ENCODE results near the gene COA8. TPM values are rescaled to one million over a fixed set of nuclear protein-coding genes. Genes with fewer than 3 reads are reported as not detected.

Gene COA8
- total and polyA plus RNA-seq, 2 of the 13 experiments (the other 11 are each of a cell fraction or from before 2014, with no cell fraction given) = 10.9 to 25.1 TPM

DNA sequence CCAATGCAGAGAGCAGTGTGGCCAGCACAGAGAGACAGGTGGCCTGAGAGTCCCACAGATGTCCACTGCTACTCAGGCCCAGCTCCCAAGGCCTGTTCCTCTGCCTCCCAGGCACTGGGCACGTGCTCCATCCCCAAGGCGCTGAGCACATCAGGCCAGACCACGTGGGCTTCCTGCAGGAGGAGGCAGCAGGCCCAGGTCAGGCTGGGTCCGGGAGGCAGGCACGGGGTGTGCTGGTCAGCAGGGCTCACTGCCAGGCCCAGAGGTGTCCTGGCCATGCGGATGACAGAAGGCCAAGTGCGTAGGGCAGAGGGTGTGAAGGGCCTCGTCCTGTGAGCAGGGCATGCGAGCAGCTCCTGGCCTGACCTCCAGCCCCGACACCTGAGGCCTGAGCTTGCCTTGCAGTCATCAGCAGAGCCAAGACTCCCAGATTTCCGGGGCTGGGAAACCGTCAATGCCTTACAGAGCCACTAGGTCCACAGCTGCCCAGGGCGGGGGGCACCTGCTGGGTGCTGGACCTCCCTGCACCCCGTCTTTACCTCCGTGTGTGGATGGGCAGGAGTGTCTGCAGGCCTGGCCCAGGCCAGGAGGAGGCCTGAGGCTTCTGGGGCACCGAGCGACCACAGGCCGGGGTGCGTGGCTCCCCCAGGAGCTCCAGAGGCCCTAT is 18.9 kb upstream of the COA8 start (continued):
- TF ChIP-seq, protein P1, sequence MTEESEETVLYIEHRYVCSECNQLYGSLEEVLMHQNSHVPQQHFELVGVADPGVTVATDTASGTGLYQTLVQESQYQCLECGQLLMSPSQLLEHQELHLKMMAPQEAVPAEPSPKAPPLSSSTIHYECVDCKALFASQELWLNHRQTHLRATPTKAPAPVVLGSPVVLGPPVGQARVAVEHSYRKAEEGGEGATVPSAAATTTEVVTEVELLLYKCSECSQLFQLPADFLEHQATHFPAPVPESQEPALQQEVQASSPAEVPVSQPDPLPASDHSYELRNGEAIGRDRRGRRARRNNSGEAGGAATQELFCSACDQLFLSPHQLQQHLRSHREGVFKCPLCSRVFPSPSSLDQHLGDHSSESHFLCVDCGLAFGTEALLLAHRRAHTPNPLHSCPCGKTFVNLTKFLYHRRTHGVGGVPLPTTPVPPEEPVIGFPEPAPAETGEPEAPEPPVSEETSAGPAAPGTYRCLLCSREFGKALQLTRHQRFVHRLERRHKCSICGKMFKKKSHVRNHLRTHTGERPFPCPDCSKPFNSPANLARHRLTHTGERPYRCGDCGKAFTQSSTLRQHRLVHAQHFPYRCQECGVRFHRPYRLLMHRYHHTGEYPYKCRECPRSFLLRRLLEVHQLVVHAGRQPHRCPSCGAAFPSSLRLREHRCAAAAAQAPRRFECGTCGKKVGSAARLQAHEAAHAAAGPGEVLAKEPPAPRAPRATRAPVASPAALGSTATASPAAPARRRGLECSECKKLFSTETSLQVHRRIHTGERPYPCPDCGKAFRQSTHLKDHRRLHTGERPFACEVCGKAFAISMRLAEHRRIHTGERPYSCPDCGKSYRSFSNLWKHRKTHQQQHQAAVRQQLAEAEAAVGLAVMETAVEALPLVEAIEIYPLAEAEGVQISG (CRISPR knock-in tag; IDR thresholded peaks at IDR 0.05) = 0 out of 2 replicates have a peak, but pooled peaks have one; percentile 18
- TF ChIP-seq ASH2L (IDR thresholded peaks at IDR 0.05; ENCODE audit: insufficient read length, low read depth, low read length) (no peak), MYC (CRISPR knock-in tag; IDR thresholded peaks at IDR 0.05; ENCODE audit: borderline replicate concordance) (peak; percentile 66; the same call in 1 of the 2 replicates), MXI1 (IDR thresholded peaks at IDR 0.05; ENCODE audit: borderline replicate concordance, low read depth, low read length) (0 out of 3 replicates have a peak, but pooled peaks have one; percentile 20), GABPB1 (CRISPR knock-in tag; IDR thresholded peaks at IDR 0.05) (peak; percentile 43; the same call in 1 of the 2 replicates), ZNF761 (CRISPR knock-in tag; conservative IDR thresholded peaks at IDR 0.05) (no peak), MEF2D (CRISPR knock-in tag; IDR thresholded peaks at IDR 0.05) (no peak), MBNL3 (CRISPR knock-in tag; conservative IDR thresholded peaks at IDR 0.05) (no peak), NRL (CRISPR knock-in tag; IDR thresholded peaks at IDR 0.05; ENCODE audit: borderline replicate concordance) (peak; percentile 35; the same call in 1 of the 2 replicates), ZFX (CRISPR knock-in tag; IDR thresholded peaks at IDR 0.05; ENCODE audit: low read depth) (peak; percentile 81), AKAP8 (CRISPR knock-in tag; IDR thresholded peaks at IDR 0.05) (0 out of 2 replicates have a peak, but pooled peaks have one; percentile 24)
- TF ChIP-seq, protein P2, sequence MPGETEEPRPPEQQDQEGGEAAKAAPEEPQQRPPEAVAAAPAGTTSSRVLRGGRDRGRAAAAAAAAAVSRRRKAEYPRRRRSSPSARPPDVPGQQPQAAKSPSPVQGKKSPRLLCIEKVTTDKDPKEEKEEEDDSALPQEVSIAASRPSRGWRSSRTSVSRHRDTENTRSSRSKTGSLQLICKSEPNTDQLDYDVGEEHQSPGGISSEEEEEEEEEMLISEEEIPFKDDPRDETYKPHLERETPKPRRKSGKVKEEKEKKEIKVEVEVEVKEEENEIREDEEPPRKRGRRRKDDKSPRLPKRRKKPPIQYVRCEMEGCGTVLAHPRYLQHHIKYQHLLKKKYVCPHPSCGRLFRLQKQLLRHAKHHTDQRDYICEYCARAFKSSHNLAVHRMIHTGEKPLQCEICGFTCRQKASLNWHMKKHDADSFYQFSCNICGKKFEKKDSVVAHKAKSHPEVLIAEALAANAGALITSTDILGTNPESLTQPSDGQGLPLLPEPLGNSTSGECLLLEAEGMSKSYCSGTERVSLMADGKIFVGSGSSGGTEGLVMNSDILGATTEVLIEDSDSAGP (CRISPR knock-in tag; IDR thresholded peaks at IDR 0.05; ENCODE audit: borderline replicate concordance) = 0 out of 2 replicates have a peak, but pooled peaks have one; percentile 7
- TF ChIP-seq, protein P3, sequence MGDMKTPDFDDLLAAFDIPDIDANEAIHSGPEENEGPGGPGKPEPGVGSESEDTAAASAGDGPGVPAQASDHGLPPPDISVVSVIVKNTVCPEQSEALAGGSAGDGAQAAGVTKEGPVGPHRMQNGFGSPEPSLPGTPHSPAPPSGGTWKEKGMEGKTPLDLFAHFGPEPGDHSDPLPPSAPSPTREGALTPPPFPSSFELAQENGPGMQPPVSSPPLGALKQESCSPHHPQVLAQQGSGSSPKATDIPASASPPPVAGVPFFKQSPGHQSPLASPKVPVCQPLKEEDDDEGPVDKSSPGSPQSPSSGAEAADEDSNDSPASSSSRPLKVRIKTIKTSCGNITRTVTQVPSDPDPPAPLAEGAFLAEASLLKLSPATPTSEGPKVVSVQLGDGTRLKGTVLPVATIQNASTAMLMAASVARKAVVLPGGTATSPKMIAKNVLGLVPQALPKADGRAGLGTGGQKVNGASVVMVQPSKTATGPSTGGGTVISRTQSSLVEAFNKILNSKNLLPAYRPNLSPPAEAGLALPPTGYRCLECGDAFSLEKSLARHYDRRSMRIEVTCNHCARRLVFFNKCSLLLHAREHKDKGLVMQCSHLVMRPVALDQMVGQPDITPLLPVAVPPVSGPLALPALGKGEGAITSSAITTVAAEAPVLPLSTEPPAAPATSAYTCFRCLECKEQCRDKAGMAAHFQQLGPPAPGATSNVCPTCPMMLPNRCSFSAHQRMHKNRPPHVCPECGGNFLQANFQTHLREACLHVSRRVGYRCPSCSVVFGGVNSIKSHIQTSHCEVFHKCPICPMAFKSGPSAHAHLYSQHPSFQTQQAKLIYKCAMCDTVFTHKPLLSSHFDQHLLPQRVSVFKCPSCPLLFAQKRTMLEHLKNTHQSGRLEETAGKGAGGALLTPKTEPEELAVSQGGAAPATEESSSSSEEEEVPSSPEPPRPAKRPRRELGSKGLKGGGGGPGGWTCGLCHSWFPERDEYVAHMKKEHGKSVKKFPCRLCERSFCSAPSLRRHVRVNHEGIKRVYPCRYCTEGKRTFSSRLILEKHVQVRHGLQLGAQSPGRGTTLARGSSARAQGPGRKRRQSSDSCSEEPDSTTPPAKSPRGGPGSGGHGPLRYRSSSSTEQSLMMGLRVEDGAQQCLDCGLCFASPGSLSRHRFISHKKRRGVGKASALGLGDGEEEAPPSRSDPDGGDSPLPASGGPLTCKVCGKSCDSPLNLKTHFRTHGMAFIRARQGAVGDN (CRISPR knock-in tag; IDR thresholded peaks at IDR 0.05) = peak; percentile 97
- TF ChIP-seq, protein P4, sequence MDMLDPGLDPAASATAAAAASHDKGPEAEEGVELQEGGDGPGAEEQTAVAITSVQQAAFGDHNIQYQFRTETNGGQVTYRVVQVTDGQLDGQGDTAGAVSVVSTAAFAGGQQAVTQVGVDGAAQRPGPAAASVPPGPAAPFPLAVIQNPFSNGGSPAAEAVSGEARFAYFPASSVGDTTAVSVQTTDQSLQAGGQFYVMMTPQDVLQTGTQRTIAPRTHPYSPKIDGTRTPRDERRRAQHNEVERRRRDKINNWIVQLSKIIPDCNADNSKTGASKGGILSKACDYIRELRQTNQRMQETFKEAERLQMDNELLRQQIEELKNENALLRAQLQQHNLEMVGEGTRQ (IDR thresholded peaks at IDR 0.05; ENCODE audit: low read depth, low read length) = peak; percentile 59
- TF ChIP-seq, protein P4 (CRISPR knock-in tag; IDR thresholded peaks at IDR 0.05; ENCODE audit: borderline replicate concordance) = no peak
- TF ChIP-seq, protein P5, sequence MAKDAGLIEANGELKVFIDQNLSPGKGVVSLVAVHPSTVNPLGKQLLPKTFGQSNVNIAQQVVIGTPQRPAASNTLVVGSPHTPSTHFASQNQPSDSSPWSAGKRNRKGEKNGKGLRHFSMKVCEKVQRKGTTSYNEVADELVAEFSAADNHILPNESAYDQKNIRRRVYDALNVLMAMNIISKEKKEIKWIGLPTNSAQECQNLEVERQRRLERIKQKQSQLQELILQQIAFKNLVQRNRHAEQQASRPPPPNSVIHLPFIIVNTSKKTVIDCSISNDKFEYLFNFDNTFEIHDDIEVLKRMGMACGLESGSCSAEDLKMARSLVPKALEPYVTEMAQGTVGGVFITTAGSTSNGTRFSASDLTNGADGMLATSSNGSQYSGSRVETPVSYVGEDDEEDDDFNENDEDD (CRISPR knock-in tag; IDR thresholded peaks at IDR 0.05; ENCODE audit: borderline replicate concordance) = peak; percentile 43; the same call in 1 of the 2 replicates

Data from HepG2 (cell line).